ENCODE measurements around the gene PHF20. TPM values are rescaled to one million over a fixed set of nuclear protein-coding genes. Genes with fewer than 3 reads are reported as not detected.

Gene PHF20
- total and polyA plus RNA-seq, 4 donors: 17.5 to 51.5 (median 32.6) TPM

DNA sequence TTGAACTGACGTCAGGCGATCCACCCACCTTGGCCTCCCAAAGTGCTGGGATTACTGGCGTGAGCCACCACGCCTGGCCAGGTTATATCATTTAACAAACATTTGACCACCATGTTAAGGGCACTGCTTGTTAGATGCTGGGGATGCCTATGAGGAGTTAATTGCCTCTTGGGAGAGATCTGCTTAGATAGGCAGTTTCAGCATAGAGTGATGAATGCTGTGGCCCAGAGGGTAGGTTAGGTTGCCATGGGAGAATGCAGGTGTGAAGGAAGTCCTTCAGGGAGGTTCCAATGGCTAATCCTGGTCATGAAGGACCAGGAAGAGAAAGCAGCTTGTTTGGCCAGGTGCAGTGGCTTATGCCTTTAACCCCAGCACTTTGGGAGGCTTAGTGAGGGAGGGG is 17.0 kb downstream of the PHF20 start:
- no peaks in the 10 kb centered on the region for H3K27me3 ChIP-seq (ENCODE audit: control insufficient read depth in 3 of 3, insufficient read depth in 3 of 3, low read length in 2 of 3)
- peaks cover 0 to 2% (median 0%) of the 10 kb centered on the region in 4 donors for H3K36me3 ChIP-seq (ENCODE audit: control insufficient read depth in 4 of 4, insufficient read depth in 4 of 4, low read length in 4 of 4)
- no peak for DNase-seq
- no peak overlapping the region for H3K27ac ChIP-seq (ENCODE audit: low read depth in 1 of 2, low read length in 1 of 2)
- TF ChIP-seq, protein P1, sequence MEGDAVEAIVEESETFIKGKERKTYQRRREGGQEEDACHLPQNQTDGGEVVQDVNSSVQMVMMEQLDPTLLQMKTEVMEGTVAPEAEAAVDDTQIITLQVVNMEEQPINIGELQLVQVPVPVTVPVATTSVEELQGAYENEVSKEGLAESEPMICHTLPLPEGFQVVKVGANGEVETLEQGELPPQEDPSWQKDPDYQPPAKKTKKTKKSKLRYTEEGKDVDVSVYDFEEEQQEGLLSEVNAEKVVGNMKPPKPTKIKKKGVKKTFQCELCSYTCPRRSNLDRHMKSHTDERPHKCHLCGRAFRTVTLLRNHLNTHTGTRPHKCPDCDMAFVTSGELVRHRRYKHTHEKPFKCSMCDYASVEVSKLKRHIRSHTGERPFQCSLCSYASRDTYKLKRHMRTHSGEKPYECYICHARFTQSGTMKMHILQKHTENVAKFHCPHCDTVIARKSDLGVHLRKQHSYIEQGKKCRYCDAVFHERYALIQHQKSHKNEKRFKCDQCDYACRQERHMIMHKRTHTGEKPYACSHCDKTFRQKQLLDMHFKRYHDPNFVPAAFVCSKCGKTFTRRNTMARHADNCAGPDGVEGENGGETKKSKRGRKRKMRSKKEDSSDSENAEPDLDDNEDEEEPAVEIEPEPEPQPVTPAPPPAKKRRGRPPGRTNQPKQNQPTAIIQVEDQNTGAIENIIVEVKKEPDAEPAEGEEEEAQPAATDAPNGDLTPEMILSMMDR (IDR thresholded peaks at IDR 0.05; ENCODE audit: control extremely low read depth, extremely low read depth): no peak
- H3K9me3 ChIP-seq (ENCODE audit: control insufficient read depth in 4 of 4, insufficient read depth in 3 of 4, low read length in 3 of 4): no peaks in the 10 kb centered on the region
- peaks cover 0 to 6% (median 0%) of the 10 kb centered on the region in 5 donors for H3K4me1 ChIP-seq (ENCODE audit: control insufficient read depth in 5 of 5, insufficient read depth in 5 of 5, low read length in 5 of 5)
- no peak for ATAC-seq (ENCODE audit: insufficient read depth, low FRiP score)
- H3K9ac ChIP-seq (ENCODE audit: insufficient read depth in 1 of 2, low read length in 2 of 2): no peak overlapping the region
- WGBS, 2 donors: 98% methylated on average over 4 of the region's 4 CpGs
- H3K4me3 ChIP-seq: no peak overlapping the region

DNA sequence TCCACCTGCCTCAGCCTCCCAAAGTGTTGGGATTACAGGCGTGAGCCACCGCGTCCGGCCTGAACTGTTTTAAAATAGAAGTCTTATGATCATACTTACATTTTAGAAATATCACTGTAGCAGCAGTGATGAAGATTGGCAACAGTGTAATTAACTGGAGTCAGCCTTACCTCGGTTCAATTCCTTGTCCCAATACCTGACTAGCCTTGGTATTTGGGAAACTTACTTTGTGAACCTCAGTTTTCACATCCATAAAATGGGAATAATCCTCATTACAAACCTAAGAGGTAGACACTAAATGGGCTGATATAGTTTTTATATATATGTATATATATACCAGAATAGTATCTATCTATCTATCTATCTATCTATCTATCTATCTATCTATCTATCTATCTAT is 19.3 kb downstream of the PHF20 start:
- TF ChIP-seq, protein P1 (IDR thresholded peaks at IDR 0.05; ENCODE audit: control extremely low read depth, extremely low read depth): no peak
- no peaks in the 10 kb centered on the region for H3K9me3 ChIP-seq (ENCODE audit: control insufficient read depth in 4 of 4, insufficient read depth in 3 of 4, low read length in 3 of 4)
- no peak overlapping the region for H3K27ac ChIP-seq (ENCODE audit: low read depth in 1 of 2, low read length in 1 of 2)
- 97 to 99% methylated on average over 5 of the region's 5 CpGs for WGBS, 2 donors
- no peaks in the 10 kb centered on the region for H3K27me3 ChIP-seq (ENCODE audit: control insufficient read depth in 3 of 3, insufficient read depth in 3 of 3, low read length in 2 of 3)
- no peak overlapping the region for H3K4me3 ChIP-seq
- no peaks in the 10 kb centered on the region for H3K36me3 ChIP-seq (ENCODE audit: control insufficient read depth in 4 of 4, insufficient read depth in 4 of 4, low read length in 4 of 4)
- ATAC-seq (ENCODE audit: insufficient read depth, low FRiP score): no peak
- peaks cover 0 to 6% (median 0%) of the 10 kb centered on the region in 5 donors for H3K4me1 ChIP-seq (ENCODE audit: control insufficient read depth in 5 of 5, insufficient read depth in 5 of 5, low read length in 5 of 5)
- no peak overlapping the region for H3K9ac ChIP-seq (ENCODE audit: insufficient read depth in 1 of 2, low read length in 2 of 2)
- DNase-seq: no peak

GRCh38 chr20:35791821-35792220 is 20.0 kb downstream of the PHF20 start:
- Histone ChIP-seq H3K4me1 (ENCODE audit: control insufficient read depth in 5 of 5, insufficient read depth in 5 of 5, low read length in 5 of 5) (peaks cover 0 to 6% (median 0%) of the 10 kb centered on the region in 5 donors), H3K4me3 (no peak overlapping the region), H3K9ac (ENCODE audit: insufficient read depth in 1 of 2, low read length in 2 of 2) (no peak overlapping the region), H3K27me3 (ENCODE audit: control insufficient read depth in 3 of 3, insufficient read depth in 3 of 3, low read length in 2 of 3) (no peaks in the 10 kb centered on the region), H3K36me3 (ENCODE audit: control insufficient read depth in 4 of 4, insufficient read depth in 4 of 4, low read length in 4 of 4) (no peaks in the 10 kb centered on the region), H3K9me3 (ENCODE audit: control insufficient read depth in 4 of 4, insufficient read depth in 3 of 4, low read length in 3 of 4) (no peaks in the 10 kb centered on the region), H3K27ac (ENCODE audit: low read depth in 1 of 2, low read length in 1 of 2) (peak overlapping the region in 1 of 2 donors; percentile 33)
- WGBS, 2 donors: 31 to 44% methylated on average over 3 of the region's 3 CpGs
- no peak for DNase-seq
- TF ChIP-seq, protein P1 (IDR thresholded peaks at IDR 0.05; ENCODE audit: control extremely low read depth, extremely low read depth): no peak
- ATAC-seq (ENCODE audit: insufficient read depth, low FRiP score): peak; percentile 80

- Histone ChIP-seq H3K36me3 (ENCODE audit: control insufficient read depth in 4 of 4, insufficient read depth in 4 of 4, low read length in 4 of 4) (no peaks in the 10 kb centered on the region), H3K4me1 (ENCODE audit: control insufficient read depth in 5 of 5, insufficient read depth in 5 of 5, low read length in 5 of 5) (peaks cover 0 to 6% (median 0%) of the 10 kb centered on the region in 5 donors), H3K9ac (ENCODE audit: insufficient read depth in 1 of 2, low read length in 2 of 2) (no peak overlapping the region), H3K27ac (ENCODE audit: low read depth in 1 of 2, low read length in 1 of 2) (no peak overlapping the region), H3K9me3 (ENCODE audit: control insufficient read depth in 4 of 4, insufficient read depth in 3 of 4, low read length in 3 of 4) (no peaks in the 10 kb centered on the region), H3K27me3 (ENCODE audit: control insufficient read depth in 3 of 3, insufficient read depth in 3 of 3, low read length in 2 of 3) (no peaks in the 10 kb centered on the region), H3K4me3 (no peak overlapping the region)
- TF ChIP-seq, protein P1 (IDR thresholded peaks at IDR 0.05; ENCODE audit: control extremely low read depth, extremely low read depth): no peak
- DNase-seq (no peak), ATAC-seq (ENCODE audit: insufficient read depth, low FRiP score) (no peak)
- WGBS, 2 donors: 94% methylated on average over 4 of the region's 4 CpGs
These were observed 20.9 kb downstream of the PHF20 start for GRCh38 chr20:35792740-35793139.
